GM13976 (cell line): ENCODE results near the gene TMEM109.

Experiments
- DNase-seq: peaks from one replicate; pipeline ENCODE4 v3.0.0; 2012; ENCODE audit warnings: low spot score
- in situ Hi-C: fragments of 300-500 bp; cut with MboI; formaldehyde crosslinking; loops from one replicate; pipeline ENCODE4 v1.12.0; 2022; ENCODE audit warnings: low sequenced_read_pairs, mixed read lengths, inconsistent platforms; ENCODE audit not compliant: unreplicated experiment
- TF ChIP-seq, protein P1 (sequence below): IDR thresholded peaks from 2 replicates; pipeline ENCODE4 v1.5.1; 2012; ENCODE audit warnings: borderline replicate concordance, mild to moderate bottlenecking; ENCODE audit not compliant: insufficient read depth; ENCODE audit errors: extremely low read depth, missing control alignments, control extremely low read depth

Gene TMEM109

DNA sequence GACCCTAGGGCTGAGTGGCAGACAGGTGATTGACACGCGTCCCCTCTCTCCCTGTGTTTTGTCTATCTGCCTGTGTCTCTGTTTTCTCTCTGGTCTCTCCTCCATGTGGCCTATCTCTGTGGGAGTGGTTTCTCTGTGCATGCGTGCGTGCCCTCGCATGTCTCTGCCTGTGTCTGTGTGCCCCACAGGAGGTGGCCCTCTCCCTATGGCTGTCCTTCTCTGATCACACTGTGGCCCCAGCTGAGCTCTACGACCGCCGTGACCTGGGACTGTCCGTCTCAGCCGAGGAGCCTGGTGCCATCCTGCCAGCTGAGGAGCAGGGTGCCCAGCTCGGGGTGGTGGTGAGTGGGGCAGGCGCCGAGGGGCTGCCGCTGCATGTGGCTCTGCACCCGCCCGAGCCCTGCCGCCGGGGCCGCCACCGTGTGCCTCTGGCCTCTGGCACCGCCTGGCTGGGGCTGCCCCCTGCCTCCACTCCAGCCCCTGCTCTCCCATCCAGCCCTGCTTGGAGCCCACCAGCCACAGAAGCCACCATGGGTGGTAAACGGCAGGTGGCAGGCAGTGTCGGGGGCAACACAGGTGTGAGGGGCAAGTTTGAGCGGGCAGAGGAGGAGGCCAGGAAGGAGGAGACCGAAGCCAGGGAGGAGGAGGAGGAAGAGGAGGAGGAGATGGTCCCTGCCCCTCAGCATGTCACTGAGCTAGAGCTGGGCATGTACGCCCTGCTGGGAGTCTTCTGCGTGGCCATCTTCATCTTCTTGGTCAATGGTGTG, 21.9 kb downstream of the TMEM109 start:
- TF ChIP-seq, protein P1, sequence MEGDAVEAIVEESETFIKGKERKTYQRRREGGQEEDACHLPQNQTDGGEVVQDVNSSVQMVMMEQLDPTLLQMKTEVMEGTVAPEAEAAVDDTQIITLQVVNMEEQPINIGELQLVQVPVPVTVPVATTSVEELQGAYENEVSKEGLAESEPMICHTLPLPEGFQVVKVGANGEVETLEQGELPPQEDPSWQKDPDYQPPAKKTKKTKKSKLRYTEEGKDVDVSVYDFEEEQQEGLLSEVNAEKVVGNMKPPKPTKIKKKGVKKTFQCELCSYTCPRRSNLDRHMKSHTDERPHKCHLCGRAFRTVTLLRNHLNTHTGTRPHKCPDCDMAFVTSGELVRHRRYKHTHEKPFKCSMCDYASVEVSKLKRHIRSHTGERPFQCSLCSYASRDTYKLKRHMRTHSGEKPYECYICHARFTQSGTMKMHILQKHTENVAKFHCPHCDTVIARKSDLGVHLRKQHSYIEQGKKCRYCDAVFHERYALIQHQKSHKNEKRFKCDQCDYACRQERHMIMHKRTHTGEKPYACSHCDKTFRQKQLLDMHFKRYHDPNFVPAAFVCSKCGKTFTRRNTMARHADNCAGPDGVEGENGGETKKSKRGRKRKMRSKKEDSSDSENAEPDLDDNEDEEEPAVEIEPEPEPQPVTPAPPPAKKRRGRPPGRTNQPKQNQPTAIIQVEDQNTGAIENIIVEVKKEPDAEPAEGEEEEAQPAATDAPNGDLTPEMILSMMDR, result no peak
- in situ Hi-C loops, result no loop called here
- peak; percentile 45 for DNase-seq

DNA sequence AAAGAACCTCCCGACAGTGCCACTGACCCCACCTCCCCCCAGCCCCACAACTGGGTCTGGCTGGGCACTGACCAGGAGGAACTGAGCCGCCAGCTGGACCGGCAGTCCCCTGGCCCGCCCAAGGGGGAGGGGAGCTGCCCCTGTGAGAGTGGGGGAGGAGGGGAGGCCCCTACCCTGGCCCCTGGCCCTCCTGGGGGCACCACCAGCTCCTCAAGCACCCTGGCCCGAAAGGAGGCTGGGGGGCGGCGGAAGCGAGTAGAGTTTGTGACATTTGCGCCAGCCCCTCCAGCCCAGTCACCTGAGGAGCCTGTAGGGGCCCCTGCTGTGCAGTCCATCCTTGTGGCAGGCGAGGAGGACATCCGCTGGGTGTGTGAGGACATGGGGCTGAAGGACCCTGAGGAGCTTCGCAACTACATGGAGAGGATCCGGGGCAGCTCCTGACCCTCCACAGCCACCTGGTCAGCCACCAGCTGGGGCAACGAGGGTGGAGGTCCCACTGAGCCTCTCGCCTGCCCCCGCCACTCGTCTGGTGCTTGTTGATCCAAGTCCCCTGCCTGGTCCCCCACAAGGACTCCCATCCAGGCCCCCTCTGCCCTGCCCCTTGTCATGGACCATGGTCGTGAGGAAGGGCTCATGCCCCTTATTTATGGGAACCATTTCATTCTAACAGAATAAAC, 22.6 kb downstream of the TMEM109 start:
- DNase-seq, result peak; percentile 32
- in situ Hi-C loops, result no loop called here

GRCh38 chr11:60937144-60937527, 23.2 kb downstream of the TMEM109 start:
- in situ Hi-C loops, result no loop called here
- DNase-seq, result no peak
- TF ChIP-seq, protein P1, result no peak

More for the DNA sequence above, 22.6 kb downstream of the TMEM109 start:
- TF ChIP-seq, protein P1, result no peak

GRCh38 chr11:60937811-60938210, 23.9 kb downstream of the TMEM109 start:
- DNase-seq, result no peak
- in situ Hi-C loops, result no loop called here
- TF ChIP-seq, protein P1, result no peak

- DNase-seq, result no peak
- in situ Hi-C loops, result no loop called here
- TF ChIP-seq, protein P1, result no peak
Observed at GRCh38 chr11:60938500-60938899, 24.5 kb downstream of the TMEM109 start.

- in situ Hi-C loops, result no loop called here
- no peak for DNase-seq
- TF ChIP-seq, protein P1, result no peak
Observed at GRCh38 chr11:60939301-60939700, 25.3 kb downstream of the TMEM109 start.
